DMS53 treated with DMSO at 0.1 percent for 48 hours (cell line): ENCODE results near the gene GPR62.

Source experiments
- DNase-seq: peaks from one replicate; lab custom pipeline; 2025; ENCODE audit not compliant: unreplicated experiment; lab: John Stamatoyannopoulos, UW

The GPR62 gene

GRCh38 chr3:51954105-51954504, 1.1 kb upstream of the GPR62 start:
- DNase-seq, result no peak

GRCh38 chr3:51954713-51955112, 468 bp upstream of the GPR62 start:
- DNase-seq, result no peak

GRCh38 chr3:51955893-51956770, 951 bp downstream of the GPR62 start:
- peak; percentile 8 for DNase-seq

- DNase-seq, result no peak
Measured at GRCh38 chr3:51957520-51958205, 2.5 kb downstream of the GPR62 start.

- DNase-seq, result no peak
Measured at GRCh38 chr3:51958603-51959521, 3.7 kb downstream of the GPR62 start.

GRCh38 chr3:51959651-51960050, 4.5 kb downstream of the GPR62 start:
- no peak for DNase-seq

GRCh38 chr3:51960386-51960785, 5.2 kb downstream of the GPR62 start:
- DNase-seq, result no peak

GRCh38 chr3:51961011-51961410, 5.8 kb downstream of the GPR62 start:
- no peak for DNase-seq

GRCh38 chr3:51961602-51962569, 6.7 kb downstream of the GPR62 start:
- no peak for DNase-seq

- no peak for DNase-seq
Measured at GRCh38 chr3:51962854-51963530, 7.8 kb downstream of the GPR62 start.

- DNase-seq, result no peak
Measured at GRCh38 chr3:51963951-51964451, 8.8 kb downstream of the GPR62 start.

- DNase-seq, result no peak
Measured at GRCh38 chr3:51964521-51964920, 9.3 kb downstream of the GPR62 start.

GRCh38 chr3:51966016-51966415, 10.8 kb downstream of the GPR62 start:
- DNase-seq, result no peak

GRCh38 chr3:51966486-51966885, 11.3 kb downstream of the GPR62 start:
- no peak for DNase-seq

GRCh38 chr3:51966922-51967383, 11.8 kb downstream of the GPR62 start:
- no peak for DNase-seq

GRCh38 chr3:51967384-51968169, 12.4 kb downstream of the GPR62 start, which contains the start of gene PCBP4:
TSS of gene PCBP4 (minus strand) at chr3:51967454. CDS start at chr3:51961240, 6,214 bp downstream.
- DNase-seq, result no peak

GRCh38 chr3:51968170-51968775, 13.1 kb downstream of the GPR62 start:
- no peak for DNase-seq
